ENCODE measurements around the gene HTATIP2.
"Not testable (repeated sequence)": the region's sequence is repeated elsewhere in the genome, so short reads cannot be mapped to it uniquely, and the experiment has no call there.

Gene HTATIP2

GRCh38 chr11:20372081-20372626 is 8.6 kb downstream of the HTATIP2 start:
- DNase-seq (ENCODE audit: low read depth), result no peak

- no peak for DNase-seq (ENCODE audit: low read depth)
Observed at GRCh38 chr11:20373147-20373546, 9.6 kb downstream of the HTATIP2 start.

GRCh38 chr11:20373568-20374209 is 10.2 kb downstream of the HTATIP2 start:
- DNase-seq (ENCODE audit: low read depth), result no peak

GRCh38 chr11:20374741-20375300 is 11.3 kb downstream of the HTATIP2 start:
- DNase-seq (ENCODE audit: low read depth), result no peak

- no peak for DNase-seq (ENCODE audit: low read depth)
Observed at GRCh38 chr11:20376162-20376730, 12.7 kb downstream of the HTATIP2 start.

- DNase-seq (ENCODE audit: low read depth), result not testable (repeated sequence)
Observed at GRCh38 chr11:20385996-20386395, 22.5 kb downstream of the HTATIP2 start.

GRCh38 chr11:20387261-20388095 is 24.0 kb downstream of the HTATIP2 start, which contains the start of gene PRMT3:
PRMT3 (plus strand) TSS chr11:20387716; CDS start chr11:20387747, 31 bp downstream.
- DNase-seq (ENCODE audit: low read depth), result peak; percentile 95

GRCh38 chr11:20388096-20389055 is 24.9 kb downstream of the HTATIP2 start:
- DNase-seq (ENCODE audit: low read depth), result no peak

- no peak for DNase-seq (ENCODE audit: low read depth)
Observed at GRCh38 chr11:20397281-20397680, 33.8 kb downstream of the HTATIP2 start.

- DNase-seq (ENCODE audit: low read depth), result no peak
Observed at GRCh38 chr11:20399498-20399897, 36.0 kb downstream of the HTATIP2 start.

- no peak for DNase-seq (ENCODE audit: low read depth)
Observed at GRCh38 chr11:20403059-20403458, 39.5 kb downstream of the HTATIP2 start.

GRCh38 chr11:20406484-20406883 is 43.0 kb downstream of the HTATIP2 start:
- DNase-seq (ENCODE audit: low read depth), result no peak

GRCh38 chr11:20407344-20407743 is 43.8 kb downstream of the HTATIP2 start:
- no peak for DNase-seq (ENCODE audit: low read depth)

- DNase-seq (ENCODE audit: low read depth), result no peak
Observed at GRCh38 chr11:20415432-20415831, 51.9 kb downstream of the HTATIP2 start.

- no peak for DNase-seq (ENCODE audit: low read depth)
Observed at GRCh38 chr11:20417771-20418170, 54.3 kb downstream of the HTATIP2 start.

- DNase-seq (ENCODE audit: low read depth), result no peak
Observed at GRCh38 chr11:20421946-20422345, 58.4 kb downstream of the HTATIP2 start.

- DNase-seq (ENCODE audit: low read depth), result no peak
Observed at GRCh38 chr11:20429216-20429615, 65.7 kb downstream of the HTATIP2 start.
